ENCODE measurements around the gene GMPR2. TPM values are rescaled to one million over a fixed set of nuclear protein-coding genes. Genes with fewer than 3 reads are reported as not detected.

The GMPR2 gene
- total RNA-seq, 2 donors from 2014 or later = 54.5 to 106 TPM

DNA sequence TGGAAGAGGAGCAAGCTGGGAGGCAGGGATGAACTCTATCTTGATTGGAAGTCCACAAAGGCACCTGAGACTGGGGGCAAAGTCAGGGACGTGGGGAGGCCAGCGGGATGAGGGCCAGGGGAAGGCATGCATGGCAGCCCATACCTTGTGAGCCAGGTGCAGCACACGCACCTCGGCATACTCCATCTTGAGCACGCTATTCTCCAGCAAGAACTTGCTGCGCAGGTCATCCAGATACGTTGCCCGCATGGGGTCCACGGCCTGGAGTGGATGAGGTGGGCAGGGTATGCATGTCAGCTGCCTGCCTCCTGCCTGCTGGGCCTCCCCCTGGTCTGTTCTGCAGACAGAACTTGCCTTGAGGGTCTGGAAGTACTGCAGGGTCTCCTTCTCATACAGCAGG, 34.8 kb downstream of the GMPR2 start:
- peaks cover 0 to 6% of the 10 kb centered on the region in 2 donors for H3K36me3 ChIP-seq

DNA sequence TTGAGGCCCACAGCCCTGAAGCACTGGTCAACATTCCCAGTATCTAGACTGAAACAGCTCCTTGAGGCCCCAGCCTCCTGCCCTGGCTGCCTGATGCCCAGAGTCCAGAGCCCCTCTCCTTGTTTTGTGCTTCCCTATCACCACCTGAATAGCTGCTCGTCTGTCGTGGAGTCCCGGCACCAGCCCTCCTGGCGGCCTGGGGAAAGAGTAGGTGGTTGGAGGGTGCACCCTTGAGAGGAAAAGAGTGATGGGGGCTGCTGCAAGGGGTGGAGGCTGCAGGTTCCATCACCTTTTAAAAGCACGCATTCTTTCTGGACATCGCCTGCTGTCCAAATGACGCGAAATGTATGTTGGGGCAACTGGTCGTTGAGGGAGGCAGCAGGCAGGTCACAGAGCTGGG, 35.5 kb downstream of the GMPR2 start:
- DNase-seq (ENCODE audit: low spot score) = no peak
- Histone ChIP-seq H3K27me3 (replicated peaks; ENCODE audit: insufficient read depth) (no peaks in the 10 kb centered on the region), H3K4me3 (no peak overlapping the region), H3K36me3 (peaks cover 0 to 6% of the 10 kb centered on the region in 2 donors), H3K9me3 (no peaks in the 10 kb centered on the region), H3K27ac (no peak overlapping the region), H3K4me1 (replicated peaks) (no peaks in the 10 kb centered on the region)
- no peak for TF ChIP-seq POLR2A (IDR thresholded peaks at IDR 0.05)
- TF ChIP-seq, protein P1, sequence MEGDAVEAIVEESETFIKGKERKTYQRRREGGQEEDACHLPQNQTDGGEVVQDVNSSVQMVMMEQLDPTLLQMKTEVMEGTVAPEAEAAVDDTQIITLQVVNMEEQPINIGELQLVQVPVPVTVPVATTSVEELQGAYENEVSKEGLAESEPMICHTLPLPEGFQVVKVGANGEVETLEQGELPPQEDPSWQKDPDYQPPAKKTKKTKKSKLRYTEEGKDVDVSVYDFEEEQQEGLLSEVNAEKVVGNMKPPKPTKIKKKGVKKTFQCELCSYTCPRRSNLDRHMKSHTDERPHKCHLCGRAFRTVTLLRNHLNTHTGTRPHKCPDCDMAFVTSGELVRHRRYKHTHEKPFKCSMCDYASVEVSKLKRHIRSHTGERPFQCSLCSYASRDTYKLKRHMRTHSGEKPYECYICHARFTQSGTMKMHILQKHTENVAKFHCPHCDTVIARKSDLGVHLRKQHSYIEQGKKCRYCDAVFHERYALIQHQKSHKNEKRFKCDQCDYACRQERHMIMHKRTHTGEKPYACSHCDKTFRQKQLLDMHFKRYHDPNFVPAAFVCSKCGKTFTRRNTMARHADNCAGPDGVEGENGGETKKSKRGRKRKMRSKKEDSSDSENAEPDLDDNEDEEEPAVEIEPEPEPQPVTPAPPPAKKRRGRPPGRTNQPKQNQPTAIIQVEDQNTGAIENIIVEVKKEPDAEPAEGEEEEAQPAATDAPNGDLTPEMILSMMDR (IDR thresholded peaks at IDR 0.05) = no peak
- TF ChIP-seq POLR2AphosphoS5 (IDR thresholded peaks at IDR 0.05) = no peak
- WGBS = 83% methylated on average over 9 of the region's 9 CpGs
- intact Hi-C loops (cut with DNase I) = no loop called here

More for the DNA sequence above, 34.8 kb downstream of the GMPR2 start:
- DNase-seq (ENCODE audit: low spot score) = no peak
- Histone ChIP-seq H3K4me3 (no peak overlapping the region), H3K27ac (no peak overlapping the region), H3K9me3 (no peaks in the 10 kb centered on the region), H3K27me3 (replicated peaks; ENCODE audit: insufficient read depth) (no peaks in the 10 kb centered on the region), H3K4me1 (replicated peaks) (no peaks in the 10 kb centered on the region)
- intact Hi-C loops (cut with DNase I) = no loop called here
- TF ChIP-seq POLR2A (IDR thresholded peaks at IDR 0.05) (no peak), POLR2AphosphoS5 (IDR thresholded peaks at IDR 0.05) (no peak)
- TF ChIP-seq, protein P1 (IDR thresholded peaks at IDR 0.05) = no peak
- WGBS = 91% methylated on average over 9 of the region's 9 CpGs

DNA sequence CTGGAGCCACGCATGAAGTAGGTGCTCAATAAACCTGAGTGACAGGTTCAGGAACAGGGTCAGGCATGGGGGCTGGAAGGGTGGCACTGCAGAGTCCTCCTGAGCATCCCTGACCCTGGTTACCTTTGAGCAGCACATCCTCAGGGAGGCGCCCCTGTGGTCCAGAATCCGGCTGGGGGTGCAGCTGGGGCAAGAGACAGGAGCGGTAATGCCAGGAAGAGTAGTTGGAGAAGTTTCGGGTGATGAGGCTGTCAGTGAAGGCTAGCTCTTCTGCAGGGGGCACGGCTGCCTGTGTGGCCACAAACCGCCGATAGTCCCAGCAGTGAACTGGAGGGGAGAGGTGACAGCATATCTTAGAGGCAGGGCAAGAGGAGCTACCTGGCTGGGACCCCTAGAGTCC, 36.6 kb downstream of the GMPR2 start:
- WGBS = 95% methylated on average over 8 of the region's 8 CpGs
- H3K9me3 ChIP-seq = no peaks in the 10 kb centered on the region
- intact Hi-C loops (cut with DNase I) = no loop called here
- TF ChIP-seq POLR2AphosphoS5 (IDR thresholded peaks at IDR 0.05) = no peak
- TF ChIP-seq, protein P1 (IDR thresholded peaks at IDR 0.05) = no peak
- no peak for TF ChIP-seq POLR2A (IDR thresholded peaks at IDR 0.05)
- H3K27ac ChIP-seq = no peak overlapping the region
- no peaks in the 10 kb centered on the region for H3K4me1 ChIP-seq (replicated peaks)
- no peak for DNase-seq (ENCODE audit: low spot score)
- peaks cover 0 to 6% of the 10 kb centered on the region in 2 donors for H3K36me3 ChIP-seq
- no peaks in the 10 kb centered on the region for H3K27me3 ChIP-seq (replicated peaks; ENCODE audit: insufficient read depth)
- H3K4me3 ChIP-seq = no peak overlapping the region

DNA sequence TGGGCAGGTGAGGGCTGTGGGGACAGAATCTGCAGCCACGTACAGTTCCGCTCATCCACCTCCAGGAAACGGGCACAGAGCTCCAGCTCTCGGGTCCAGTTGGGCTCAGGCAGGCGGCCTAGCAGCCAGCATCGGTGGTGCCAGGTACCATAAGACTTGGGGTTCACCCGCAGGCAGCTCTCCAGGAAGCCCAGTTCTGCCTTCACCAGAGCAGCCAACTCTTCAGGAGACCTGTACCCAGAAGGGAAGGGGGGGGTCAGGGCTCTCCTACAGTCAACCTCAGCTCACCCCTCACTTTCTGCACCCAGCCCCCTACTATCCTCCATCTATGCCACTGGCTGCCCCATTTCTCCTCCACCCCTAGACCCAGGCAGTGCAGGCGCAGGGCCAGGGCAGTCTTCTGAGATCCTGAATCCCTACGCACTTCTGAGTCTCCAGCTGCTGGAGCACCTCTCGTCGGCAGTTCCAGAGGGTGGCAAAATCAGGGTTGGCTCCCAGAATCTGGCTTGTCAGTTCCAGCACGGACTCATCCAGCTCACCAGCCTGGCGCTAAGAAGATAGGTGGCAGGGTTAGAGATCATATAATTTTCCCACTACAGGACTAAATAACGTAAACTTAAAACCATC, 37.3 kb downstream of the GMPR2 start:
- intact Hi-C loops (cut with DNase I) = no loop called here
- DNase-seq (ENCODE audit: low spot score) = no peak
- Histone ChIP-seq H3K9me3 (no peaks in the 10 kb centered on the region), H3K36me3 (peaks cover 0 to 6% of the 10 kb centered on the region in 2 donors), H3K4me1 (replicated peaks) (no peaks in the 10 kb centered on the region), H3K27ac (no peak overlapping the region), H3K27me3 (replicated peaks; ENCODE audit: insufficient read depth) (no peaks in the 10 kb centered on the region), H3K4me3 (no peak overlapping the region)
- WGBS = 96% methylated on average over 10 of the region's 14 CpGs
- TF ChIP-seq POLR2A (IDR thresholded peaks at IDR 0.05) = no peak
- no peak for TF ChIP-seq POLR2AphosphoS5 (IDR thresholded peaks at IDR 0.05)
- TF ChIP-seq, protein P1 (IDR thresholded peaks at IDR 0.05) = no peak

DNA sequence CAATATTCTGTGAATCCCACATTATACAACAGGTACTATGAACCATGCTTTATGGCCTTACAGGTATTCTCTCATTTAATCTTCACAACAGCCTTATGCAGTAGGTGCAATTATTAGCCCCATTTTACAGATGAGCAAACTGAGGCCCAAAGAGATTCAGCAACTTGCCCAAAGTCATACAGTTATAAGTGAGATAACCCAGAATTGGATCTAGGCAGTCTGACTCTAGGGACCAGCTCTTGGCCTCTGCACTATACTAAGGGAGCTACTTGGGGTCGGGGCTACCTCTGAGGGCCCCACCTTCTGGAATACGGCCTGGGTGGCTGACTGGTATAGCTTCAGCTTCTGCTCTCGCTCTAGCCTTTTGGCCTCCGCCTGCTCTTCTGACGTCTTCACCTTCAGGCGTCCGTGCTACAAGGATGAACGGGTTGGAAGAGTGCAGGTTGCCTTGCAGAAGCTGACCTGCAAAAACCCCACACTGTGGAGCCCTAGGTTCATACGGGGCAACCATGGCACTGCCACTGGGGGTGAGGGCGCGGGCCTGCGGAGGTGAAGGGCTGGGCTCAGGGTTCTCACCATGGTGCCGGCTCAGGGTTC, 37.9 kb downstream of the GMPR2 start:
- Histone ChIP-seq H3K9me3 (no peaks in the 10 kb centered on the region), H3K36me3 (peaks cover 0 to 6% of the 10 kb centered on the region in 2 donors), H3K4me1 (replicated peaks) (no peaks in the 10 kb centered on the region), H3K4me3 (peak overlapping the region; percentile 74 to 99), H3K27ac (peak overlapping the region; percentile 87 to 96), H3K27me3 (replicated peaks; ENCODE audit: insufficient read depth) (no peaks in the 10 kb centered on the region)
- no peak for DNase-seq (ENCODE audit: low spot score)
- 23% methylated on average over 13 of the region's 13 CpGs for WGBS
- TF ChIP-seq, protein P1 (IDR thresholded peaks at IDR 0.05) = no peak
- TF ChIP-seq POLR2AphosphoS5 (IDR thresholded peaks at IDR 0.05) = no peak
- no peak for TF ChIP-seq POLR2A (IDR thresholded peaks at IDR 0.05)
- intact Hi-C loops (cut with DNase I) = loop anchor here (1.0 kb wide), 1 partner anchor 29 kb away; the partner anchor contains the start of genes DHRS1 and NOP9
